ENCODE measurements around the gene ZNRF2.

DNA sequence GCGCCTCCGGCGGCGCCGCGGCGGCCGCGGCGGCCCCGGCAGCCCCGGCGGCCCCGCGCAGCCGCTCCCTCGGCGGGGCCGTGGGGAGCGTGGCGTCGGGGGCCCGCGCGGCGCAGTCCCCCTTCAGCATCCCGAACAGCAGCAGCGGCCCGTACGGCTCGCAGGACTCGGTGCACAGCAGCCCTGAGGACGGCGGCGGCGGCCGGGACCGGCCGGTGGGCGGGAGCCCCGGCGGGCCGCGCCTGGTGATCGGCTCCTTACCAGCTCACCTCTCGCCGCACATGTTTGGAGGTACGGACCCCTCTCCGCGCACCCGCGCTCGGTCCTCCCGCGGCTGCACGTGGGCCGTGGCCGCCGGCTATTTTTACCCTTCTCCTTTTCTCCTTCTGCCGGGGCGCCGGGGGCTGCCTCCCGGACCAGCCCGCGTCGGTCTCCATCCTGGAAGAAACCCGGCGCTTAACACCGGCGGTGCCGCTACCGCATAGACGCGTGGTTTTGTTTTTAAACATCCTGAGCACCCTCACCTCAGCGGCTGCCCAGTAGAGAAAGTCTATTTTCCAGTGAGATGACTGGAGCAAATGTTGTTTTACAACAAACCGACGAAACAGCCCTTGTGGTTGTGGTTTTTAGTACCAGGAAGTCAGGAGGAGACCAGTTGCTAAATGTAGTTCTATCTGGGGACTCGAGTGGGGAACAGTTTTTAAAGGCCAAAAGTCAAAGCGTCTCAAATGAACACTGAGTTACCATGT is 1.3 kb downstream of the ZNRF2 start:
- TF ChIP-seq POLR2A (IDR thresholded peaks at IDR 0.05) = peak in 1 of 2 donors; percentile 26
- TF ChIP-seq, protein P1, sequence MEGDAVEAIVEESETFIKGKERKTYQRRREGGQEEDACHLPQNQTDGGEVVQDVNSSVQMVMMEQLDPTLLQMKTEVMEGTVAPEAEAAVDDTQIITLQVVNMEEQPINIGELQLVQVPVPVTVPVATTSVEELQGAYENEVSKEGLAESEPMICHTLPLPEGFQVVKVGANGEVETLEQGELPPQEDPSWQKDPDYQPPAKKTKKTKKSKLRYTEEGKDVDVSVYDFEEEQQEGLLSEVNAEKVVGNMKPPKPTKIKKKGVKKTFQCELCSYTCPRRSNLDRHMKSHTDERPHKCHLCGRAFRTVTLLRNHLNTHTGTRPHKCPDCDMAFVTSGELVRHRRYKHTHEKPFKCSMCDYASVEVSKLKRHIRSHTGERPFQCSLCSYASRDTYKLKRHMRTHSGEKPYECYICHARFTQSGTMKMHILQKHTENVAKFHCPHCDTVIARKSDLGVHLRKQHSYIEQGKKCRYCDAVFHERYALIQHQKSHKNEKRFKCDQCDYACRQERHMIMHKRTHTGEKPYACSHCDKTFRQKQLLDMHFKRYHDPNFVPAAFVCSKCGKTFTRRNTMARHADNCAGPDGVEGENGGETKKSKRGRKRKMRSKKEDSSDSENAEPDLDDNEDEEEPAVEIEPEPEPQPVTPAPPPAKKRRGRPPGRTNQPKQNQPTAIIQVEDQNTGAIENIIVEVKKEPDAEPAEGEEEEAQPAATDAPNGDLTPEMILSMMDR (IDR thresholded peaks at IDR 0.05) = no peak

Data from thyroid gland (tissue), 4 donors.